T follicular helper cell (primary cell): ENCODE results near the gene MTHFD1L.

Experiments used
- DNase-seq: peaks from one replicate; pipeline ENCODE4 v3.0.0-alpha.2; 2020; ENCODE audit warnings: low read depth

MTHFD1L gene

DNA sequence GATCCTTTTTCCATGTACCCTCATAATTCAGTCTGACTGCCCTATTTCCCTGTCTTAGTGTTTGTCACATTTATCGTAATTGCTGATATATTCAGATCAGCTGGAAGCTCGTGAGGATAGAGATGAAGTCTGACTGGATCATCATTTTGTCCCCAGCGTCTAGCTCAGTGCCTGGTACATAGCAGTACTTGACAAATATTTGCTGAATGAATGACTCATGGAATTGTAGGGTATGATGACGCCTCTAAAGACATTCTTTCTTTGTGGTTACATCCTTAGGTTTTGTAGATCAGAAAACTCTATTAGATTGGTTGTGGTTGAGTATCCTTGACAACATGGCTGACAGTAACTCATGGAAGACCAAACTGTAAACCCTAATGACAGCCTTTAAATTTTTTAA, 68.9 kb downstream of the MTHFD1L start:
- no peak for DNase-seq

DNA sequence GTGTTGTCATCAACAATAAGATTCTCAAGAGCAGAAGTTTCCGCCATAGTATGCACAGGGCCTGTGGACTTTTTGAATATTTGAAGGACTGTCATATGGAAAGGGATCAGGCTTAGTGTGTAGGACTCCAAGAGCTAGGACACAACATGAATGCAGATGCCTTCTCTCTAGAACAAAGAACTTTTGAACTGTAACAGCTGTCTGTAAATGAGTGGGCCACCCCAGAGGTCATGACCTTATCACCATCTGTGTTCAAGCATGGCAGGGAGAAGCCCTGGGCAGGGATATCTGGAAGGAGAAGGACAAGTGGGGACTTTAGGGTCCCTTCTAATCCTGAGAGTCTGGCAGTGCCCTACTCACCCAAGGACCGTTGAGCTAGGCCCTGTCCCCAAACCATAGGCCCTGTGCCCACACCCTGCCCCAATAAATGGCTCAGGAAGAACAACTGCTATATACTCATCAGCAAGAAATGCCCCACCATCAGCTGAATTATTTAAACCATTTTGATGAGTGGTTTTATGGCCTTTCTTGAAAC, 70.6 kb downstream of the MTHFD1L start:
- no peak for DNase-seq

DNA sequence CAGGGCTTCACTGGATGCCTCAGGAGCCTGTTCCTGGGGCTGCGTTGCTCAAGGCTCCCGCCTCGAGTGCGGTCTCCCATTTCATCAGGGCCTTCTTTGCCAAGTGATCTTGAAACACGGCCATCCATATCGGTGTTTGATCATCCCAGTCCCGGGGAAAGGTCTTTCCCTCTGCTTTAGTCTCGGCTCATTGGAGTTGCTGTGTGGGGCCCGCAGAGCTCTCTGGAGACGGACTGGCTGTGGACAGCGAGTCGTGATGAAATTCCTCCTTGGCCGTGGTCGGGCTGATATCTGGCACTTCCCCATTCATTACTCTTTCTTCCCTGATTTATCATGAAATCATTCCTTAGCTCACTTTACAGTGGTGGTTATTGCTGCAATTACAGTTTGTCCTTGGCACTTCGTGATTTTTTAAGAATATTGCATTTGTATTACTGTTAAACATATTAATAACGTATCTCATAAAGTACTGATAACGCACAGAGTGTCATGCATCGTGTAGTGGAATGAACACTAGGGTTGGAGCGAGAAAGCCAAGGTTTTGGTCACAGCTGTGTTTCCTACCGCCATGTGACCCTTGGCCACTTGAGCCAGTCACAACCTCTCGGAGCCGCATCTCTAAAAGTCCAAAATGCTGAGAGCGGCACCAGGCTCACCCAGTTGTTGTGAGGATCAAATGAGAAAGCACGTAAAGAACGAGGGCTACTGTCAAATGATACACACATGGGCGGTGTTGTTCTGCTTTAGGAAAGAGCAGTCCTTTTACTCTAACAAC, 71.8 kb downstream of the MTHFD1L start:
- DNase-seq, result no peak

DNA sequence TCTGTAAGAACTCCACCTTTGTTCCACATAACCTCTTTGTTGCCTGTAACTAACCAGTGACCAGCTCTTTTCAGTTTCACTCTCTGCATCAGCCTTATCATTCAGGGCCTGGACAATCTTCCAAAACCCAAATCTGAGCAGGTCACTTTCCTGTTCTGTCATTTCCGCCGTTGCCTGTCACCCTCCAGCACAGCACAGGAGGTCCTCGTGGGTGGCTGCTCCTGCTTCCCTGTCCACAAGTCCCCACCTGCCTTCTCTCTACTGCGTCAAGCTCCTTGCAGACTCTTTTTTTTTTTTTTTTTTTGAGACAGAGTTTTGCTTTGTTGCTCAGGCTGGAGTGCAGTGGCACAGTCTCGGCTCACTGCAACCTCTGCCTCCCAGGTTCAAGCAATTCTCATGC, 73.9 kb downstream of the MTHFD1L start:
- no peak for DNase-seq

DNA sequence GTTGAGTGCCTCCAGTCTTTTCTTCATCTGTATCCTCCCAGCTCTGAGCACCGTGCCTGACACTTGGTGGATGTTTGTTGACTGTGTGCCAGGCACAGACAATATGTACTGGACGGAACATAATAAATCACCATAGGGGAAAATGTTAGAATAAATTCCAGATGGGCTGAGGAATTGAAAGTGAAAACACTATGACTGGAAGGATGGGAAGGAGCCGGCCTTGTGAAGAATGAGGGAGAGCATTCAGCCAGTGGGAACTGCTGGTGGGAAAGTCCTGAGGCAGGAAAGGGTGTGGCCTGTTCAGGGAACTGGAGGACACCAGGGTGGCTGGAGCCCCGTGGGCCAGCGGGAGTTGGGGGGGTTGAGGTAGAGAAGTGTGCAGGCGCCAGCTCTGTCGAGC, 75.4 kb downstream of the MTHFD1L start:
- no peak for DNase-seq

DNA sequence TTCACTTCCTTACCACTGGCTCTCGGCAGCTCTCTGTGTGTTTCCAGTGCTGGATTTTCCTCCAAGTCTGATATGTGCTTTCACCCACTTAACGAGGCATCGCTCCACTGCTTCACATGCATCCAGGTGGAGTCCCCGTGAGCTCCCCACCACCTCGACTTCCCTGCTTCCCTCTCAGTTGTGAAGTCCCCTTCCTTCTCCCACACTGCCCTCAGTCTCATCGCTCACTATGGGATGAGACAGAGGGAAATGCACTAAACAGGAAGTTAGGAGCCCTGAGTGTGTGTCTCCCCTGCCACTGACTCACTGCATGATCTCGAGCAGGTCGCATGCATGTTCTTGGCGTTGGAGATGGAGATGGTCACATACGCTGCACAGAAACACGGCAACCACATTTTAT, 84.0 kb downstream of the MTHFD1L start:
- DNase-seq, result no peak

DNA sequence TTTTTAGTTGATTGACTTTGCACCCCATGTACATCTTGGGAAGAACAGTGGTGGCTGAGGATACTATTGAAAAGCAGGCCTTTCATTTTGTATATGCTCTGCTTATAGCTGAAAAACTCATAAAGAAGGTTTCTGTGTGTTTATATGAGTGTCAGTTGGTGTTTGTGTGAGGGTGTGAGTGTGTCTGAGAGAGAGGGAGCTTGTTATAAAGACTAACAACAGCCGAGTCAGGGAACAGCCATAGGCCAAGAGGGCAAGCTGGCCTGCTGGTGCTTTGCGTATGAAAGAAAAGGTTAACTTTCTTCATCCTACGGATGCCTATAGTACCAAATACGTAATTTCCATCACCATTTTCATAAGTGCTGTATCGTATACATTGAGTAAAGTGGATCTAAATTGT, 88.3 kb downstream of the MTHFD1L start:
- DNase-seq, result no peak

DNA sequence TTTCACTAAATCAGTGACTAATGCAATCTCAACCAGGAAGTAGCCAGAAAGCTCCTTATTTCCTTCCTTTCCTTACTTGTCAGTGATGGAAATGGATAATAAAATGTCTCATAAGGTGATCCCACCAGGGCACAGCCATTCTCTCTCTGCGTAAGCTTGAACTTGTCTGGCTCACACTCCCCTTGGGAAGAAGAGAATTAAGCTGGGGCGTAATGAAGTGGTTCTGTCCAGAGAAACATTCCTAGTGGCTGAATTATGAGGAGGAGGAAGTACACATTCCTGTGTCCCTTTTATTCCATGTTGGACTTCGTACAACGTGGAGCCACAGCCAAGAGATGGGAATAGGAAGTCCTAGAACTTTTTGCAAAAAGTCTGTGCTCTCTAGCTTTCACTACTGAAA, 93.7 kb downstream of the MTHFD1L start:
- no peak for DNase-seq

DNA sequence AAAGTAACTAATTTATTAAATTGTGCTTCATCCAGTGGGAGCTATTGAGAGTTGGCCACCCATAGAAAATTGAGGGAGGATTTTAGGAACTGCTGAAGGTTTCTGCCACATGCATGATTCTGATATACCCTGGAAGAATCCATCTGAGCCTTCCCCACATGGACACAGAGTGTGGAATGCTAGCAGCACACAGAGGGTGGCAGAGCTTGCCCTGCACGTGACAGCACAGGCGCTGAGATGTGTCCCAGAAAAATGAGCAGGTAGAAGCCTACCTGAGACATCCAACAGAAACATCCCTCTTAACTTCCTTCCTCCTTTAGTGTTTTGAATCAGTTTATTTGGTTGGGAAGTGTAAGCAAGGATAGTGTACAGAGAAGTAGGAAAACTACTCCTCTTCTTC, 96.9 kb downstream of the MTHFD1L start:
- DNase-seq, result no peak

DNA sequence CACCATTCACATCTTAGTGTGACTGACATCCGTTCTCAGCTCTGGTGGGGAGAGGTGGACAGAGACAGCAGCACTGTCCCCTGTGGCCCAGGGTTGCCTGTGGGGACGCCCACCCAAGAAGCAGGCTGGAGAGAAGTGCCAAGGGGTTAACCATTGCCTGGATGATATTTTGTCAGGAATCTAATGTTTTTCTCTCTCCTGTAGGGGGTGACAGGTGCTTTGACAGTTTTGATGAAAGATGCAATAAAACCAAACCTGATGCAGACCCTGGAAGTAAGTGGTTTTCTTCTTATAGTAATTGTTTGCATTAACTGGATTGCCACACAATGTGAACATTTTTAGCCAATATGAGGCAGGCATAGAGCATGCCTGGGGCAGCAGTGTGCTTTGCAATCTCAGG, 99.3 kb downstream of the MTHFD1L start:
- no peak for DNase-seq

DNA sequence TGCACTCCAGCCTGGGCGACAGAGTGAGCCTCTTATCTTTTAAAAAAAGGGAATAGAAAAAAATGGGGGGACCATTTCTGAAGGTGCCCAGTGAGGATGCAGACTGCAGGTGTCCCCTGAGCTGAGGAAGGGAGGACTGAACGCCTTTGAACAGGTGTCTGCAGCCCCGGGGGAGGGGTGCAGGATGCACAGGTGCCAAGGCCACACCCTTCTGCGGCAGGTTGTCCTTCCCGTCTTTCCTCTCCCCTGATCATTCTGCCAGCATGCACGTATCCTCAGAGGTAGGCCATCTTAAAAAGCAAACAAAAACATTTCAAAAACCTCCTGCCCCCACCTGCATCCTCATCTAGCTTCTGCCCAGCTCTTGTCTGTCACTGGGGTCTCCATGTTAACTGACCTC, 101.3 kb downstream of the MTHFD1L start:
- no peak for DNase-seq

DNA sequence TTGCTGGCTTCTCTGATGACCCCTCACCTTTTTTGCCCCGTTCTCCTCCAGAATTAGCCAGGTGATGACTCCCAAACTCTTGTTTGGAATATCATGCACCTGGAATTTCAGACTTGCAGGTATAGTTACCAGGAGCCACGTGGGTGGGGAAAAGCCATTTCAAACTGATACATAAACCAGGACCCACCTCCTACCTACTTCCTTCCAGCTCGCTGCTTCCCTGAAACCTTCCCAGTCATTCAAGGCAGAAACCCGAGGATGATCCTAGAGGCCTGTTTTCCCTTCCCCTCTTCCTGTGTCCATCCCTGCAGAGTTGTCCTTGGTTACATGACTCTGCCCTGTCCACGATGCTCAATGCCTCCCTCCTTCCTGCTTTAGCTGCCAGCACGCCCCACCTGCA, 101.9 kb downstream of the MTHFD1L start:
- DNase-seq, result no peak

DNA sequence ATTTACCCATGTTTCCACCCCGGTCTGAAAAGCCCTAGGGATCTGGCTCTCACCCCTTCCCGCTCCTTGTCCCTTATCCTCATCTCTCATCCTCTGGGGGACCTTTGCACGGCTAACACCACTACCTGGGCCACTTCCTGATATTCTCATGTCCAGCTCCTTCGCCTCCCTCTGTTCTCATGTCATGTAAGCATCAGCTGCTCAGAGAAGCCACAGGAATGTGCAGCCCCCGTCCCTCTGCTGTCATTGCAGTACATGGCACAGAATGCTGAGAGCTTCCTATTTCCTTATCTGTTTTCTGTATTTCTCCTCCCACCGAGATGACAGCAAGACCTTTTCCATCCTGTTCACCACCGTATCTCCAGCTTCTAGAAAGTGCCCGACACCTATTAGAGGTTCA, 102.4 kb downstream of the MTHFD1L start:
- DNase-seq, result no peak

DNA sequence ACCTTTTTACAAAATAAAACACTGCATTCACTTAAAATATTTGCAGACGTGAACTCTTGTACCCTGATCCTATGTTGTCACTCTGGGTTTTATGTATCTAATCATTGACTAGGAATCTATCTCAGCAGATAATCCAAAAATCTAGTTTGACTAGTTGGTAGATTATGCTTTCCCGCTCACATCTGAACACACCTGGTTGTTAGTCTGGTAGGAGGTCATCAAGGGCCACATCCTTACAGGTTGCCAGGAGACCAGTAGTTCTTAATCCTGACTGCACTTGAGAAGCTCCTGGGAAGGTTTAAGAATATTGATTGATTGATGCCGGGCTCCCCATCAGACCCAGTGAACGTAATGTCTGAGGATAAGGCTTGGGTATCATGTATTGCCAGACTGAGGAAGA, 104.4 kb downstream of the MTHFD1L start:
- DNase-seq, result no peak

DNA sequence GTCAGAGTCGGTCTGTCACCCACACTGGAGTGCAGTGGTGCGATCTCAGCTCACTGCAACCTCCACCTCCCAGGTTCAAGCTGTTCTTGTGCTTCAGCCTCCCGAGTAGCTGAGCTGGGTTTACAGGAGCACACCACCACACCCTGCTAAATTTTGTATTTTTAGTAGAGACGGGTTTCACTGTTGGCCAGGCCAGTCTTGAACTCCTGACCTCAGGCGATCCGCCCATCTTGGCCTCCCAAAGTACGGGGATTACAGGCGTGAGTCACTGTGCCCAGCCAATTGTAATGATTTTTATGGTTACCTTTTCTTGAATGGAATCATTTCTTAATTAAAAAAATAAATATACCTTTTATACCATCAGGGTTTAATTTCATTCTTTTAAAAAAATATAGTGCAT, 105.7 kb downstream of the MTHFD1L start:
- no peak for DNase-seq

DNA sequence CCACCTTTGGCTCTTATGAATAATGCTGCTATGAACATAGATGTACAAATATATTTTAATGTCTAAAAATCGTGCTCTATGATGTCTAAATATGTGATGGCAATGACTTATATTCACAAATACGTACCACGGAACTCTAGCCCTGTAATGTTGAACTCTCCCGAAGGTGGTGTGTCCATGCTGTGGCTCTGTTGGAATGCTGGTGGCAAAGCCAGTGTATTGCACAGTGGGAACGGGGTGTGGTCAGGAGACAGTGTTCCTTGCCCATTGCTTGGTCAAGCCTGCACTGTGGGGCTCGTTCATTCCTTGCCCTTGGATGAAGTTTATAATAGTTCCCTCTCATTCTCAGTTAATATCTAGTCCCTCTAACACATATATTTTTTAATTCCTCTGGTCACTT, 109.6 kb downstream of the MTHFD1L start:
- DNase-seq, result no peak

DNA sequence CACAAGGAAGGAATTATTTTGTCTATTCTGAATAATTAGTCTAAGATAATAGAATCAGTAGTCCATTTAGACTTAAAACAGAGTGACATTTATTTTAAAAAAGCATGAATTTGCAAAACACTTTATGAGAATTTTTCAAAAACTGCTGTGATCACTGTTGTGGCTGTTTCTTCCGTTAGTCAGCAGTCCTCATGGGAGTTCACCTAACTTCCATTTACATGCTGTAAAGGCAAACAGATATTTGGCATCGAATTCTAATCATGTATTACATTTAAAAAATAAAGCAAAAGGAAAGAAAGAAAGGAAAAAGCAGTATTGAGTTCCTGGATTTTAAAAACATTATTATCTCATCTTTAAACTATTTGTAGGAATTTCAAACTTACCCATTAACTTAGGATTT, 111.8 kb downstream of the MTHFD1L start:
- no peak for DNase-seq

DNA sequence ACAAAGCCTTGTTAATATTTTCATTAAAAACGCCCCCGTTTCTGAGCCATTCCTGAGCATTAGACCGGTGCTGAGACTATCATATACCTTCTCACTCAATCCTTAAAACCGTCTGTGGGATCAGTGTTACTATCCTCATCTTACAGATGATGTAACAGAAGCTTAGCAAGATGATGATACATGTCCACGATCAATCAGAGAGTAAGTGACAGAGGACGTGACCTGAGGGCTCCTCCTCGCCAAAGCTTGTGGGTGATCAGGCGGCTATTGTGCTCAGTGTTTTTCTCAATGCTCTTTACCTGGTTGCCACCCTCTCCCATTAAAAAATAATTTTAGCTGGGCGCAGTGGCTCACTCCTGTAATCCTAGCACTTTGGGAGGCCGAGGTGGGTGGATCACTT, 113.1 kb downstream of the MTHFD1L start:
- no peak for DNase-seq

DNA sequence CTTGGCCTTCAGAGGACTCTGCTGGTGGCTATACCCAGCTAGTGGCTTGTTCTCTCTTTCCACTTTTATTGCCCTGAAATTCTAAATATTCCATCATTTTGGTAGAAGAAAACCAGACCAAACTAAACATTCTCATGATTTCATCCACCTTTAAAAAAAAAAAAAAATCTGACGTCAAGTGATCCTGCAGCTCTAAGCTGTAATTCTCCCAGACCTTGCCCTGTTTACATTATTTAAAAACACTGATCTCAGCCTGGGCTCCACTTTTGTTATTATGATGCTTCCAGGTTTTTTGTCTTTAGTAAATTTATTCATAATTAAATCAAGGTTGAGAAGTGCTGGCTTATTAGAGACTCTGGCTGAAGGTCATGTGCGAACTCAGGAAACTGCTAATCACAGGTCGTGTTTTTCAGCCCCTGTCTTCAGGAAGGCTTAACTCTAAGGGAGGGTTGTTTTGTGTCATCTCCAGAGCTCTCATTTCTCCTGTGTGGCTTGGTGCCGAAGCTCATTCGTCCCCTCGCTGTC, 114.4 kb downstream of the MTHFD1L start:
- no peak for DNase-seq

DNA sequence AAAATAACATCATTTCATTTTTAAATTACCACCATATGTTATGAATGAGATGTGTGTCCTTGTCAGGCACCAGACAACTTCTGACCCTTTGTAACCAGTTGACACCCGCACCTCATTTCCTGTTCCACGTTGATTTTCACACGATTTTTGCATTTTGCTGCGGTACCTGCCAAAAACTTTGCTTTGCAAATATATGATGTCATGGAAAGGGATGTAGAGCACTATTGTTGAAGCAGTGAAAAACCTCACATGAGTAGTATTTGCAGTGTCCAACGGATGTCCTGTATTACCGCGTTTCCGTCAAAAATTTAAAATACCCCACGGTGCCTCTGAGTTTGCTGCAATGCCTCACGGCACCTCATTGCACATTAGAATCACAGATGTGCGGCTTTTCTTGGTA, 115.6 kb downstream of the MTHFD1L start:
- no peak for DNase-seq

DNA sequence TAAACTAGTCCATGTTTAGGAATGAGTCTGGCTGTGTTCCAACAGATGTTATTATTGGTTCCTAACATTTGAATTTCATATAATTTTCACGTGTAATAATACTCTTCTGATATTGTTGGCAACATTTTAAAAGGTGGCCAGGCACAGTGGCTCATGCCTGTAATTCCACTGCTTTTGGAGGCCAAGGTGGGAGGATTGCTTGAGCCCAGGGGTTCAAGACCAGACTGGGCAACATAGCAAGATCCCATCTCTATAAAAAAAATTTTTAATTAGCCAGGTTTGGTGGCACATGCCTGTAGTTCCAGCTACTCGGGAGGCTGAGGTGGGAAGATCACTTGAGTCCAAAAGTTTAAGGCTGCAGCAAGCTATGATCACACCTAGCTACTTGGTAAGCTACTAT, 116.2 kb downstream of the MTHFD1L start:
- DNase-seq, result no peak

DNA sequence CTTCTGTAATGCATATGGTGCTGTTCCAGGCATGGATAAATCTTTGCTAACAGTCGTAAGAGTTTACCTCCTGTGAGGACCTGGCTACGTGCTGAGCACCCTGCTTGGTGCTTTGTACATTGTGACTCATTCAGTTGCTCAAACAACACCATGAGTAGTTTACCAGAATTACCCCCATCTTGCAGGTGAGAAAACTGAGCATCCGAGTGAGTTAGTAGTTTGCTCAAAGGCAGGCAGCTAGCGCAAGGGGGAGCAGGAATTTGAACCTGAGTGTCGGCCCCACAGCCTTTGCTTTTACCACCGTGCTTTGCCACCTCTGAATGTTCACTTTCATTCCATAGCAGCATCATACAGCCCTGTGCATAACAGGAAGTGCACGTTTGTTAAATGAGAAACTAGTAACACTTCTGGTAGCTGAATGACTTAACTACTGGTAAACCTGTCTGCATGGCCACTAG, 121.9 kb downstream of the MTHFD1L start:
- no peak for DNase-seq

DNA sequence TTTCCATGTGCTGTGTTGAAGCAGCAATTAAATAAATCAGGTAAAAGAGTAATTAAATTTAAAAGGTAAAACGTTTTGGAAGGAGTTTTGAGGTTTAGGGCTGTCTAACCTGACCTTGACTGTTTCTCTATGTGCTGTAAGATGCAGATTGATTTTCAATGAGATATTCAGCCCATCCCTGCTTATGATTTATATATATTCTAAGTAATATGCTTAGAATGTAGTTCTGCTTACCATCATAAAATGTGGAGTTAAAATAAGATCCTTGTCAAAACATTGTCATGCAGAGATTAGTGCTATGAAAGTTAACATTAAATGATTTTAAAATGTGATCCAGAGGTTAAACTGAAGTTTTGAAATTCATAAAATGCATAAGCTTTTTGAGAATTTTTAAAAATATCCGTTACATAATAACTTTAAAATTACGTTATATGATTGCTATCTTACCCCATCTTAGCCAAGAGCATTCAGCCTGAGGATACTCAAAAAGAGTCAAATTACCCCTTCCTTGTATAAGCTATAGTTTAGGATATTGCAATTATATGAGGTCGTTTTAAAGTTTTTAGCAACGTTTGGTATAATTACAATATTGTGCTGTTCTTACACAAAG, 122.5 kb downstream of the MTHFD1L start:
- DNase-seq, result no peak
